ENCODE data around the gene OPRM1. TPM values are rescaled to one million over a fixed set of nuclear protein-coding genes. Genes with fewer than 3 reads are reported as not detected.
A peak's percentile ranks its signal among the peaks of the same experiment; 100 is the strongest.

OPRM1 gene
- total RNA-seq, 4 donors from 2014 or later: 0.40 to 1.2 (median 0.88) TPM

DNA sequence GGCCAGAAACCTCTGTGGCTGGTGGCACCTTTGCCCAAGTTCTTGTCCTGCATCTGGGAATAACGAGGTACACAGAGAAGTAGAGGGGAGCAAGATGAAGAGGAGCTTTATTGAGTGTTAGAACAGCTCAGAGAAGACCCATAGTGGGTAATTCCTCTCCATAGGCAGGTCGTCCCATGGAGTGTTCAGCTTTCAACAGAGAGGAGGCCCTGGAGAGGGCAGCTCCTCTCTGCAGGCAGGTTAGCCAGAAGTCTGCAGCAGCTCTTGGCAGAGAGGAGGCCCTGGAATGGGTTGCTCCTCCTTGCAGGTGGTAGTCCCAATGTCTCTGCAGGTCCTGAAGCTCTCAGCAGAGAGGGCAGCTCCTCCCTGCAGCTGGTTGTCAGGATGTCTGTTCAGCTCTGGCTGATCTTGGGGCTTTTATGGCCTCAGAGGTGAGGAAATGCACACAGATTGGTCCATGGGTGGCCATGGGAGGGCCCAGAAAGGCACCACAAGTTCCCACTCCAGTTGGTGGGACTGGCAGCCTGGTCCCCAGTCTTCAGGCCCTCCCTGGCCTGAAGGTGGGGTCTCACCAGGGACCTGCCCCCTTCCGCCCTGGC, 228.6 kb downstream of the OPRM1 start:
- Histone ChIP-seq H3K4me1 (no peaks in the 10 kb centered on the region), H3K4me3 (no peak overlapping the region), H3K36me3 (no peaks in the 10 kb centered on the region), H3K27me3 (no peaks in the 10 kb centered on the region), H3K27ac (replicated peaks in 1 of 4) (no peak overlapping the region), H3K9me3 (no peaks in the 10 kb centered on the region)
- no peak for TF ChIP-seq EP300 (IDR thresholded peaks at IDR 0.05)
- no peak for TF ChIP-seq POLR2A (IDR thresholded peaks at IDR 0.05; ENCODE audit: low read depth)
- no peak for TF ChIP-seq POLR2AphosphoS5 (IDR thresholded peaks at IDR 0.05)
- TF ChIP-seq, protein P1, sequence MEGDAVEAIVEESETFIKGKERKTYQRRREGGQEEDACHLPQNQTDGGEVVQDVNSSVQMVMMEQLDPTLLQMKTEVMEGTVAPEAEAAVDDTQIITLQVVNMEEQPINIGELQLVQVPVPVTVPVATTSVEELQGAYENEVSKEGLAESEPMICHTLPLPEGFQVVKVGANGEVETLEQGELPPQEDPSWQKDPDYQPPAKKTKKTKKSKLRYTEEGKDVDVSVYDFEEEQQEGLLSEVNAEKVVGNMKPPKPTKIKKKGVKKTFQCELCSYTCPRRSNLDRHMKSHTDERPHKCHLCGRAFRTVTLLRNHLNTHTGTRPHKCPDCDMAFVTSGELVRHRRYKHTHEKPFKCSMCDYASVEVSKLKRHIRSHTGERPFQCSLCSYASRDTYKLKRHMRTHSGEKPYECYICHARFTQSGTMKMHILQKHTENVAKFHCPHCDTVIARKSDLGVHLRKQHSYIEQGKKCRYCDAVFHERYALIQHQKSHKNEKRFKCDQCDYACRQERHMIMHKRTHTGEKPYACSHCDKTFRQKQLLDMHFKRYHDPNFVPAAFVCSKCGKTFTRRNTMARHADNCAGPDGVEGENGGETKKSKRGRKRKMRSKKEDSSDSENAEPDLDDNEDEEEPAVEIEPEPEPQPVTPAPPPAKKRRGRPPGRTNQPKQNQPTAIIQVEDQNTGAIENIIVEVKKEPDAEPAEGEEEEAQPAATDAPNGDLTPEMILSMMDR (IDR thresholded peaks at IDR 0.05): no peak
- no peak for DNase-seq (ENCODE audit: extremely low spot score)
- 88% methylated on average over 3 of the region's 3 CpGs for WGBS
- intact Hi-C loops (cut with DNase I): no loop called here

DNA sequence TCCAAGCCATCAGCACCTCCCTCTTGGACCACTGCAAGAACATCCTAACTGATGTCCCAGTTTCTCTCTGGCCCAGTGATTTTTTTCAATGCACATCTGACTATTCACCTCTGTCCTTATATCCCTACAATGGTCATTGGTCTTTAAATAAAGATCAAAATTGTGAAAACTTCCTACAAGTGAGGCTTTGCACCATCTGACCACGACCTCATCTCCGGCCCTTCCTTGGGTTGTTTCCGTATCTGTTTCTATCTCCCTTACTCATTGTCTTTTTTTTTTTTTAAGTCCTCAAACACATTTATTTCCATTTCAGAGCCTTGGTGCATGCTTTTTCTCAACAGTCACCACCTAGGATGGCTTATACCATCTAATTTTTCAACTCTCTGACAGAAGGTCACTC, 229.4 kb downstream of the OPRM1 start:
- DNase-seq (ENCODE audit: extremely low spot score): no peak
- intact Hi-C loops (cut with DNase I): no loop called here
- H3K9me3 ChIP-seq: no peaks in the 10 kb centered on the region
- H3K27me3 ChIP-seq: no peaks in the 10 kb centered on the region
- no peak overlapping the region for H3K27ac ChIP-seq (replicated peaks in 1 of 4)
- 86% methylated on average over 3 of the region's 3 CpGs for WGBS
- no peak for TF ChIP-seq POLR2A (IDR thresholded peaks at IDR 0.05; ENCODE audit: low read depth)
- TF ChIP-seq, protein P1 (IDR thresholded peaks at IDR 0.05): no peak
- TF ChIP-seq EP300 (IDR thresholded peaks at IDR 0.05): no peak
- no peak for TF ChIP-seq POLR2AphosphoS5 (IDR thresholded peaks at IDR 0.05)
- no peak overlapping the region for H3K4me3 ChIP-seq
- H3K4me1 ChIP-seq: no peaks in the 10 kb centered on the region
- H3K36me3 ChIP-seq: no peaks in the 10 kb centered on the region

DNA sequence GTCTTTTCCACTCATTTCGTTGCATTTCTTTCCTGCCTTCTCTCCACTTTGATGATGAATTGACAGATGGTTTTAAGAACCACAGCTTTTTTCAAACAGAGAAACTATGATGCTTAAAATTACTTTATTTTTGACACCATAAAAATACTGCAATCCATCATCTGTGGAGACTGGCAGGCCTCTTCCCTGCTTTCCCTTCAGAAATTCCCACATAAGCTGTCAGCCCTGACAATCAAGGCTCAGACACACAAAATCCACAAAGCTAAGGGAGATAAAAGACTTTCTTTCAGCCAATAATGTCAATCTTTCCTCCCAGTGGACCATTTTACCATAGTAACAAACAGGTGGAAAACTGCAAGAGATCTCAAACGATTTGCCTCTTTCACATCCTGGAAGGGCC, 235.1 kb downstream of the OPRM1 start:
- intact Hi-C loops (cut with DNase I): no loop called here
- 92% methylated on average over 2 of the region's 2 CpGs for WGBS

DNA sequence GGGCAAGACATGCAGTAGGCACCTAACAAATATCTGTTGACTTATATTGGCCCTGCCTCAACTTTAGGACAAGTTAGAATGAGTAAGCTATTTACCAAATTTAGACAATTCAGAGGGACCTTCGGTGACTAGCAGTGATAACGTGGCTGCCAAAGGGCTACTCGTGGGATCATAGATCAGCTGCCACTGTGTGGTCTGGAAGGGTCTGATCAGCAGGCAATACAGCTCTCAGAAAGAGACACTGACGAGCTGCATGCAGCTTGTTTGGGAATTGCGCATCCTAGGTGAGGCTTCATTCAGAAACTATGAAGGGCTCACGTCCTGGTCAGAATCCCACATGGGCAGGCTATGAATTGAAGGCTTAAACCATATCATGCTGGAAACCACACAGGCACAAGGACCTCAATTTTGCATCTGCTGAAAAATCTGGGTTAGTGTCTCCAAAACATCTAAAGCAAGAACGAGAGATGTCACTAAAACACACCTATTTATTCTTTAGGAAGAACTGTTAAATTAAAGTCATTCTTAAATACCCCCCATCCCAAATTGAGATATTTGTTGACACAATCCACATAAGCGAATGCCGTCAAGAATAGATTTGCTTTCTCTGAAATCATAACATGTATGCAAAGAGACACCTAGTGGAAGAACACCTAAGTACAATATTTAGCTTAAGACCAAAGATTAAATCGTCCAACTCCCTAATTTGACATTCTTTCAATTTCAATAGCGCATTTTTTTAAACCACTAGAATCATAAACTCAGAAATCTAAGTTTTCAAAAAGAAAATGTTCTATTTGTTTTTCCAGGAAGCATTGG, 238.0 kb downstream of the OPRM1 start:
- WGBS: 50% methylated on average over 11 of the region's 11 CpGs
- no peak overlapping the region for H3K27ac ChIP-seq (replicated peaks in 1 of 4)
- H3K36me3 ChIP-seq: no peaks in the 10 kb centered on the region
- DNase-seq (ENCODE audit: extremely low spot score): no peak
- no peak overlapping the region for H3K4me3 ChIP-seq
- TF ChIP-seq POLR2AphosphoS5 (IDR thresholded peaks at IDR 0.05): no peak
- TF ChIP-seq, protein P1 (IDR thresholded peaks at IDR 0.05): peak; percentile 58 to 61 (median 59)
- H3K9me3 ChIP-seq: no peaks in the 10 kb centered on the region
- H3K27me3 ChIP-seq: no peaks in the 10 kb centered on the region
- peaks cover 5 to 15% (median 8%) of the 10 kb centered on the region in 4 donors for H3K4me1 ChIP-seq
- intact Hi-C loops (cut with DNase I): loop anchor here (2.0 kb wide), 1 partner anchor 122 kb away; no protein-coding TSS in a partner anchor

More for the DNA sequence above, 235.1 kb downstream of the OPRM1 start:
- no peaks in the 10 kb centered on the region for H3K9me3 ChIP-seq
- TF ChIP-seq, protein P1 (IDR thresholded peaks at IDR 0.05): no peak
- TF ChIP-seq POLR2A (IDR thresholded peaks at IDR 0.05; ENCODE audit: low read depth): no peak
- no peak for TF ChIP-seq EP300 (IDR thresholded peaks at IDR 0.05)
- no peak for TF ChIP-seq POLR2AphosphoS5 (IDR thresholded peaks at IDR 0.05)
- no peaks in the 10 kb centered on the region for H3K36me3 ChIP-seq
- no peak for DNase-seq (ENCODE audit: extremely low spot score)
- peaks cover 5 to 15% (median 8%) of the 10 kb centered on the region in 4 donors for H3K4me1 ChIP-seq
- H3K4me3 ChIP-seq: no peak overlapping the region
- H3K27me3 ChIP-seq: no peaks in the 10 kb centered on the region
- H3K27ac ChIP-seq (replicated peaks in 1 of 4): no peak overlapping the region

All from esophagus muscularis mucosa (tissue), 4 donors.